Measurements from ENCODE around the gene PAWR.
"Not testable (repeated sequence)": the region's sequence is repeated elsewhere in the genome, so short reads cannot be mapped to it uniquely, and the experiment has no call there.

Gene PAWR

GRCh38 chr12:79566452-79567174 lies 124.2 kb downstream of the PAWR start:
- Histone ChIP-seq H3K27me3 (ENCODE audit: control insufficient read depth, low read length) (no peaks in the 10 kb centered on the region), H3K4me1 (ENCODE audit: control insufficient read depth, low read length) (peaks cover 15% of the 10 kb centered on the region), H3K27ac (ENCODE audit: low read depth, low read length) (peak overlapping the region; percentile 14; the same call in 1 of the 2 replicates), H3K4me2 (ENCODE audit: low read length) (no peak overlapping the region), H4K20me1 (ENCODE audit: control insufficient read depth, insufficient read depth, low read depth, low read length) (no peaks in the 10 kb centered on the region), H3F3A (ENCODE audit: control insufficient read depth, insufficient read depth) (no peaks in the 10 kb centered on the region), H3K36me3 (ENCODE audit: control insufficient read depth, low read length) (peaks cover 49% of the 10 kb centered on the region), H3K9me2 (replicated peaks; ENCODE audit: control insufficient read depth, low read length) (no peaks in the 10 kb centered on the region), H3K4me3 (ENCODE audit: low read length) (no peak overlapping the region), H3K79me2 (ENCODE audit: control insufficient read depth, low read length) (no peaks in the 10 kb centered on the region), H3K9me3 (ENCODE audit: control insufficient read depth, insufficient read depth, low read length) (no peaks in the 10 kb centered on the region; the same call in 1 of the 2 replicates)
- TF ChIP-seq CTCF (IDR thresholded peaks at IDR 0.05; ENCODE audit: low read depth, low read length, poor library complexity, severe bottlenecking) = no peak
- TF ChIP-seq EZH2phosphoT487 (IDR thresholded peaks at IDR 0.05; ENCODE audit: borderline replicate concordance, low read length) = no peak

- H3F3A ChIP-seq (ENCODE audit: control insufficient read depth, insufficient read depth); H3K27ac ChIP-seq (ENCODE audit: low read depth, low read length); H3K4me2 ChIP-seq (ENCODE audit: low read length); H3K27me3 ChIP-seq (ENCODE audit: control insufficient read depth, low read length); H3K9me3 ChIP-seq (ENCODE audit: control insufficient read depth, insufficient read depth, low read length); H4K20me1 ChIP-seq (ENCODE audit: control insufficient read depth, insufficient read depth, low read depth, low read length); H3K4me3 ChIP-seq (ENCODE audit: low read length); H3K9me2 ChIP-seq (replicated peaks; ENCODE audit: control insufficient read depth, low read length); H3K79me2 ChIP-seq (ENCODE audit: control insufficient read depth, low read length): not testable (repeated sequence)
- peaks cover 45% of the 10 kb centered on the region for H3K36me3 ChIP-seq (ENCODE audit: control insufficient read depth, low read length)
- peaks cover 15% of the 10 kb centered on the region for H3K4me1 ChIP-seq (ENCODE audit: control insufficient read depth, low read length)
Measured at GRCh38 chr12:79564727-79565350, 125.9 kb downstream of the PAWR start.

GRCh38 chr12:79563021-79563740 lies 127.6 kb downstream of the PAWR start:
- TF ChIP-seq EZH2phosphoT487 (IDR thresholded peaks at IDR 0.05; ENCODE audit: borderline replicate concordance, low read length) (no peak), CTCF (IDR thresholded peaks at IDR 0.05; ENCODE audit: low read depth, low read length, poor library complexity, severe bottlenecking) (no peak)
- Histone ChIP-seq H3K27ac (ENCODE audit: low read depth, low read length) (no peak overlapping the region), H3K9me3 (ENCODE audit: control insufficient read depth, insufficient read depth, low read length) (no peaks in the 10 kb centered on the region; the same call in 1 of the 2 replicates), H3K79me2 (ENCODE audit: control insufficient read depth, low read length) (no peaks in the 10 kb centered on the region), H3F3A (ENCODE audit: control insufficient read depth, insufficient read depth) (no peaks in the 10 kb centered on the region; the same call in 1 of the 2 replicates), H3K4me3 (ENCODE audit: low read length) (no peak overlapping the region), H3K4me2 (ENCODE audit: low read length) (no peak overlapping the region), H3K4me1 (ENCODE audit: control insufficient read depth, low read length) (peaks cover 15% of the 10 kb centered on the region), H3K9me2 (replicated peaks; ENCODE audit: control insufficient read depth, low read length) (no peaks in the 10 kb centered on the region), H4K20me1 (ENCODE audit: control insufficient read depth, insufficient read depth, low read depth, low read length) (no peaks in the 10 kb centered on the region), H3K27me3 (ENCODE audit: control insufficient read depth, low read length) (no peaks in the 10 kb centered on the region), H3K36me3 (ENCODE audit: control insufficient read depth, low read length) (peaks cover 41% of the 10 kb centered on the region)

Data from DOHH2 (cell line).